PC-3 (cell line): ENCODE results near the gene TUBG2.

Source experiments
- EZH2 ChIP-seq: fragments of 300-600 bp; sonication (generic); IDR thresholded peaks from one replicate; pipeline ENCODE4 v1.6.1; 2017; ENCODE audit warnings: antibody characterized with exemption, mild to moderate bottlenecking, low read length; ENCODE audit not compliant: unreplicated experiment
- EZH2phosphoT487 ChIP-seq: fragments of 300-600 bp; sonication (generic); IDR thresholded peaks from 2 replicates; pipeline ENCODE4 v1.6.1; 2018; ENCODE audit warnings: mild to moderate bottlenecking, antibody characterized with exemption, low read length, borderline replicate concordance
- TF ChIP-seq, protein P1 (sequence below): fragments of 300-600 bp; sonication (generic); conservative IDR thresholded peaks from 2 replicates; pipeline ENCODE4 v1.5.1; 2017; ENCODE audit warnings: antibody characterized with exemption, low read depth, mild to moderate bottlenecking, low read length

DNA sequence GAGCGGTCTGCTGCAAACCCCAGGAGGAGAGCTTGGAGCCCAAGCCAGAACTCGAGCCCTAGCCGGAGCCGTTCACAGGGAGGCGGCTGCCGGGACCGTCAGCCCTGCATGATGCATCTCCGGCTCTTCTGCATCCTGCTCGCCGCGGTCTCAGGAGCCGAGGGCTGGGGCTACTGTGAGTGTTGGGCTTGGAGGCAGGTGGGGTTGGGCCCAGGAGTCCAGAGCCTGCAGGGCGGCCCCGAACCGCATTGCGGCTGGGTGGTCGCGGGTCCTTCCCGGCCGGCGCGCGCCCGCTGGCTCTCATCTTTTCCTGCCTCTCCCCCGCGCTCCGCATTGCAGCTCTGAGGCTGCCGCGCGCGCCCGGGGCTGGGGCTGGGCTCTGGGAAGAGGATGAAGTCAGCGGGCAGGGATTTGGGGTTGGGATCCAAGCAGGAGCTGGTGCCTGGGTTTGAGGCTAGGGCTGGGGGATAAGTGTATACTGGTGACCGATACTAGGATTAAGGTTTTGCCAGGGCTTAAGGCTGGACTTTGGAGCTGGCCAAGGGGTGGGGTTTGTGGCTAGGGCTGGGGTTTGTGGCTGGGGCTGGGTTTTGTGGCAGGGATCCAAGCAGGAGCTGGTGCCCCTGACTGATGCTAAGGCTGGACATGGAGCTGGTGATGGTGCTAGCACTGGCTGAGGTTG lies 23.8 kb downstream of the TUBG2 start:
- TF ChIP-seq, protein P1, sequence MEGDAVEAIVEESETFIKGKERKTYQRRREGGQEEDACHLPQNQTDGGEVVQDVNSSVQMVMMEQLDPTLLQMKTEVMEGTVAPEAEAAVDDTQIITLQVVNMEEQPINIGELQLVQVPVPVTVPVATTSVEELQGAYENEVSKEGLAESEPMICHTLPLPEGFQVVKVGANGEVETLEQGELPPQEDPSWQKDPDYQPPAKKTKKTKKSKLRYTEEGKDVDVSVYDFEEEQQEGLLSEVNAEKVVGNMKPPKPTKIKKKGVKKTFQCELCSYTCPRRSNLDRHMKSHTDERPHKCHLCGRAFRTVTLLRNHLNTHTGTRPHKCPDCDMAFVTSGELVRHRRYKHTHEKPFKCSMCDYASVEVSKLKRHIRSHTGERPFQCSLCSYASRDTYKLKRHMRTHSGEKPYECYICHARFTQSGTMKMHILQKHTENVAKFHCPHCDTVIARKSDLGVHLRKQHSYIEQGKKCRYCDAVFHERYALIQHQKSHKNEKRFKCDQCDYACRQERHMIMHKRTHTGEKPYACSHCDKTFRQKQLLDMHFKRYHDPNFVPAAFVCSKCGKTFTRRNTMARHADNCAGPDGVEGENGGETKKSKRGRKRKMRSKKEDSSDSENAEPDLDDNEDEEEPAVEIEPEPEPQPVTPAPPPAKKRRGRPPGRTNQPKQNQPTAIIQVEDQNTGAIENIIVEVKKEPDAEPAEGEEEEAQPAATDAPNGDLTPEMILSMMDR: no peak
- TF ChIP-seq EZH2 (no peak), EZH2phosphoT487 (0 out of 2 replicates have a peak, but pooled peaks have one; percentile 0)
